Stimulated activated CD8-positive, alpha-beta memory T cell treated with anti-CD3 and anti-CD28 coated beads, Interleukin-7, amount 100 ng/mL, for 1 hour (primary cell): ENCODE data around the gene MCOLN2.
"Not testable (repeated sequence)": the region's sequence is repeated elsewhere in the genome, so short reads cannot be mapped to it uniquely, and the experiment has no call there.

Experiments
- DNase-seq, 2 donors: peaks; one replicate each; pipeline ENCODE4 v3.0.0-alpha.2; 2020; ENCODE audit warnings: low read depth in 2 of 2

The MCOLN2 gene

GRCh38 chr1:84996846-84997666, at the start of gene MCOLN2:
Gene MCOLN2 (minus strand): TSS chr1:84997113. CDS start chr1:84996872, 241 bp downstream.
- peak in 1 of 2 donors; percentile 20 for DNase-seq

- no peak for DNase-seq
Observed at GRCh38 chr1:85042413-85042812, 45.5 kb upstream of the MCOLN2 start.

GRCh38 chr1:85041793-85042192, 44.9 kb upstream of the MCOLN2 start:
- DNase-seq, result no peak

- DNase-seq, result no peak
Observed at GRCh38 chr1:85033221-85033620, 36.3 kb upstream of the MCOLN2 start.

GRCh38 chr1:85030536-85030935, 33.6 kb upstream of the MCOLN2 start:
- DNase-seq, result no peak

GRCh38 chr1:85028151-85028550, 31.2 kb upstream of the MCOLN2 start:
- no peak for DNase-seq

GRCh38 chr1:85027242-85027983, 30.5 kb upstream of the MCOLN2 start:
- DNase-seq, result no peak

- DNase-seq, result no peak
Observed at GRCh38 chr1:85025940-85026339, 29.0 kb upstream of the MCOLN2 start.

GRCh38 chr1:85024736-85025135, 27.8 kb upstream of the MCOLN2 start:
- DNase-seq, result no peak

- DNase-seq, result no peak
Observed at GRCh38 chr1:85022700-85023099, 25.8 kb upstream of the MCOLN2 start.

- no peak for DNase-seq
Observed at GRCh38 chr1:85019994-85020393, 23.1 kb upstream of the MCOLN2 start.

GRCh38 chr1:85015826-85016225, 18.9 kb upstream of the MCOLN2 start:
- DNase-seq, result no peak

- DNase-seq, result not testable (repeated sequence)
Observed at GRCh38 chr1:85005641-85006040, 8.7 kb upstream of the MCOLN2 start.

GRCh38 chr1:85001742-85002141, 4.8 kb upstream of the MCOLN2 start:
- no peak for DNase-seq

- DNase-seq, result peak in 1 of 2 donors; percentile 31
Observed at GRCh38 chr1:84998642-84999280, 1.8 kb upstream of the MCOLN2 start.

GRCh38 chr1:84997667-84998600, 1.0 kb upstream of the MCOLN2 start:
- no peak for DNase-seq

- no peak for DNase-seq
Observed at GRCh38 chr1:84995484-84996334, 1.2 kb downstream of the MCOLN2 start.

GRCh38 chr1:84991097-84991920, 5.6 kb downstream of the MCOLN2 start:
- no peak for DNase-seq

- no peak for DNase-seq
Observed at GRCh38 chr1:84988588-84988987, 8.3 kb downstream of the MCOLN2 start.

- not testable (repeated sequence) for DNase-seq
Observed at GRCh38 chr1:84986561-84986960, 10.4 kb downstream of the MCOLN2 start.
